ENCODE results near the gene PLTP. TPM values are rescaled to one million over a fixed set of nuclear protein-coding genes. Genes with fewer than 3 reads are reported as not detected.

The PLTP gene
- total RNA-seq, 1 experiment from 2014 or later: 17.7 TPM

DNA sequence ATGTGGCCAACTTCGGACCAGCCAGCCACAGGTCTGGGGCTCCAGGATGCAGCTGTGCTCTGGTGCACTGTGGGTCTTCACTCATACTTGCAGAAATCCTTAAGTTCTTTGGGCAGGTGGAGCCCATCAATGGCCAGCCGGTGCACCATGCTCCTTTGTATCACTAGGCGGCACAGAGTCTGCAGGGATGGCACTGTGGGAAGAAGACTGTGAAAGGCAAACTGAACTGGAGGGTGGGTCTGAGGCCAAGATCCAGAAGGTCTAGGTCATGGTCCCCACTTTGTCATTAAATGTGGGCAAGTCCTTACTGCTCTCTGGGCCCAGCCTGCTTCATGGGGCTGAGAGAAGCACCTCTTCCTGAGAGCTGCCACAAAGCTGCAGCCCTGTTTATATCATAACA is 23.3 kb downstream of the PLTP start:
- Histone ChIP-seq H3K27ac (ENCODE audit: low read length) (no peak overlapping the region), H3K4me3 (ENCODE audit: low read depth in 2 of 2, low read length in 2 of 2) (no peak overlapping the region), H3K27me3 (ENCODE audit: control insufficient read depth, insufficient read depth, low read length) (no peaks in the 10 kb centered on the region), H3K4me1 (ENCODE audit: control insufficient read depth, insufficient read depth, low read length) (peaks cover 16% of the 10 kb centered on the region), H3K9me3 (ENCODE audit: control insufficient read depth, insufficient read depth, low read depth, low read length) (no peaks in the 10 kb centered on the region), H3K36me3 (ENCODE audit: control insufficient read depth, insufficient read depth, low read length) (peaks cover 5% of the 10 kb centered on the region; the same call in 1 of the 2 replicates)
- TF ChIP-seq TCF7L2 (IDR thresholded peaks at IDR 0.05; ENCODE audit: low read depth, low read length): no peak
- TF ChIP-seq POLR2AphosphoS5 (IDR thresholded peaks at IDR 0.05; ENCODE audit: low read depth, low read length): no peak
- no peak for TF ChIP-seq SIN3A (IDR thresholded peaks at IDR 0.05; ENCODE audit: borderline replicate concordance, insufficient read depth, low read depth, low read length)
- ATAC-seq: no peak
- intact Hi-C loops (cut with micrococcal nuclease; ENCODE audit: unreplicated experiment) (no loop called here), in situ Hi-C loops (cut with HindIII; ENCODE audit: low pct_unique_long_range_greater_than_20kb, low sequenced_read_pairs) (no loop called here)
- ChIA-PET CTCF (interaction anchor here (0.6 kb wide), 1 partner anchor 71 kb away, joined by 3 read pairs; no protein-coding TSS in a partner anchor), POLR2A (no interaction called here)
- no TSS peak for BruUV-seq (replicated peaks)
- no peak for DNase-seq (ENCODE audit: low read depth, low spot score)

DNA sequence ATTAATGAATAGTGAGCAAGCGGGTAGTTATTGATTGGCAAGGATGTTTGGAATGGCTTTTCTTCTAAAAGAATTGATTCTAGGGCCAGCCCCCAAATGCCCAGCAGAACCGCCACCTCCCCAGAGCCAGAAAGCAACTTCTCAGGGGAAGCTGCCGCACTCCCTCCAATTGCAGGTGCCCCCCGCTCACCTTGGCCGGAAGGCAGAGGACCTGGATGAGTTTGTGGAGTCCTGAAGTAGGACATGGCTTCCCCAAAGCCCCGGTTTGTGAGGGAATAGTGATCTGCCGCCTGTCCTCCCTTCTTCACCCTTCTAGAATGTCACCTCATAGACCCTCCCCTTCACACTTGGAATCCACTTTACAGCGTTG is 24.6 kb downstream of the PLTP start, which contains the start of gene SPATA25:
SPATA25 (minus strand) TSS at position 277 of the 370 bp plus-strand sequence; CDS start at position 245, 32 bp downstream.
- BruUV-seq (replicated peaks): no TSS peak
- TF ChIP-seq, protein P1, sequence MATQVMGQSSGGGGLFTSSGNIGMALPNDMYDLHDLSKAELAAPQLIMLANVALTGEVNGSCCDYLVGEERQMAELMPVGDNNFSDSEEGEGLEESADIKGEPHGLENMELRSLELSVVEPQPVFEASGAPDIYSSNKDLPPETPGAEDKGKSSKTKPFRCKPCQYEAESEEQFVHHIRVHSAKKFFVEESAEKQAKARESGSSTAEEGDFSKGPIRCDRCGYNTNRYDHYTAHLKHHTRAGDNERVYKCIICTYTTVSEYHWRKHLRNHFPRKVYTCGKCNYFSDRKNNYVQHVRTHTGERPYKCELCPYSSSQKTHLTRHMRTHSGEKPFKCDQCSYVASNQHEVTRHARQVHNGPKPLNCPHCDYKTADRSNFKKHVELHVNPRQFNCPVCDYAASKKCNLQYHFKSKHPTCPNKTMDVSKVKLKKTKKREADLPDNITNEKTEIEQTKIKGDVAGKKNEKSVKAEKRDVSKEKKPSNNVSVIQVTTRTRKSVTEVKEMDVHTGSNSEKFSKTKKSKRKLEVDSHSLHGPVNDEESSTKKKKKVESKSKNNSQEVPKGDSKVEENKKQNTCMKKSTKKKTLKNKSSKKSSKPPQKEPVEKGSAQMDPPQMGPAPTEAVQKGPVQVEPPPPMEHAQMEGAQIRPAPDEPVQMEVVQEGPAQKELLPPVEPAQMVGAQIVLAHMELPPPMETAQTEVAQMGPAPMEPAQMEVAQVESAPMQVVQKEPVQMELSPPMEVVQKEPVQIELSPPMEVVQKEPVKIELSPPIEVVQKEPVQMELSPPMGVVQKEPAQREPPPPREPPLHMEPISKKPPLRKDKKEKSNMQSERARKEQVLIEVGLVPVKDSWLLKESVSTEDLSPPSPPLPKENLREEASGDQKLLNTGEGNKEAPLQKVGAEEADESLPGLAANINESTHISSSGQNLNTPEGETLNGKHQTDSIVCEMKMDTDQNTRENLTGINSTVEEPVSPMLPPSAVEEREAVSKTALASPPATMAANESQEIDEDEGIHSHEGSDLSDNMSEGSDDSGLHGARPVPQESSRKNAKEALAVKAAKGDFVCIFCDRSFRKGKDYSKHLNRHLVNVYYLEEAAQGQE (IDR thresholded peaks at IDR 0.05; ENCODE audit: insufficient read depth in 1 of 2, low read depth in 2 of 2, low read length in 1 of 2): no peak
- TF ChIP-seq, protein P2, sequence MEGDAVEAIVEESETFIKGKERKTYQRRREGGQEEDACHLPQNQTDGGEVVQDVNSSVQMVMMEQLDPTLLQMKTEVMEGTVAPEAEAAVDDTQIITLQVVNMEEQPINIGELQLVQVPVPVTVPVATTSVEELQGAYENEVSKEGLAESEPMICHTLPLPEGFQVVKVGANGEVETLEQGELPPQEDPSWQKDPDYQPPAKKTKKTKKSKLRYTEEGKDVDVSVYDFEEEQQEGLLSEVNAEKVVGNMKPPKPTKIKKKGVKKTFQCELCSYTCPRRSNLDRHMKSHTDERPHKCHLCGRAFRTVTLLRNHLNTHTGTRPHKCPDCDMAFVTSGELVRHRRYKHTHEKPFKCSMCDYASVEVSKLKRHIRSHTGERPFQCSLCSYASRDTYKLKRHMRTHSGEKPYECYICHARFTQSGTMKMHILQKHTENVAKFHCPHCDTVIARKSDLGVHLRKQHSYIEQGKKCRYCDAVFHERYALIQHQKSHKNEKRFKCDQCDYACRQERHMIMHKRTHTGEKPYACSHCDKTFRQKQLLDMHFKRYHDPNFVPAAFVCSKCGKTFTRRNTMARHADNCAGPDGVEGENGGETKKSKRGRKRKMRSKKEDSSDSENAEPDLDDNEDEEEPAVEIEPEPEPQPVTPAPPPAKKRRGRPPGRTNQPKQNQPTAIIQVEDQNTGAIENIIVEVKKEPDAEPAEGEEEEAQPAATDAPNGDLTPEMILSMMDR (IDR thresholded peaks at IDR 0.05): no peak
- TF ChIP-seq POLR2AphosphoS5 (IDR thresholded peaks at IDR 0.05; ENCODE audit: low read depth, low read length) (no peak), TCF7L2 (IDR thresholded peaks at IDR 0.05; ENCODE audit: low read depth, low read length) (no peak), SIN3A (IDR thresholded peaks at IDR 0.05; ENCODE audit: borderline replicate concordance, insufficient read depth, low read depth, low read length) (no peak)
- Histone ChIP-seq H3K27me3 (ENCODE audit: control insufficient read depth, insufficient read depth, low read length) (no peaks in the 10 kb centered on the region), H3K4me3 (ENCODE audit: low read depth in 2 of 2, low read length in 2 of 2) (no peak within 1 kb of the TSS), H3K36me3 (ENCODE audit: control insufficient read depth, insufficient read depth, low read length) (peaks cover 2% of the 10 kb centered on the region; the same call in 1 of the 2 replicates), H3K27ac (ENCODE audit: low read length) (no peak within 1 kb of the TSS), H3K9me3 (ENCODE audit: control insufficient read depth, insufficient read depth, low read depth, low read length) (no peaks in the 10 kb centered on the region), H3K4me1 (ENCODE audit: control insufficient read depth, insufficient read depth, low read length) (peaks cover 14% of the 10 kb centered on the region)
- no peak for DNase-seq (ENCODE audit: low read depth, low spot score)
- intact Hi-C loops (cut with micrococcal nuclease; ENCODE audit: unreplicated experiment) (no loop called here), in situ Hi-C loops (cut with HindIII; ENCODE audit: low pct_unique_long_range_greater_than_20kb, low sequenced_read_pairs) (no loop called here)
- ATAC-seq: no peak
- CTCF ChIA-PET: no interaction called here
- POLR2A ChIA-PET: no interaction called here

DNA sequence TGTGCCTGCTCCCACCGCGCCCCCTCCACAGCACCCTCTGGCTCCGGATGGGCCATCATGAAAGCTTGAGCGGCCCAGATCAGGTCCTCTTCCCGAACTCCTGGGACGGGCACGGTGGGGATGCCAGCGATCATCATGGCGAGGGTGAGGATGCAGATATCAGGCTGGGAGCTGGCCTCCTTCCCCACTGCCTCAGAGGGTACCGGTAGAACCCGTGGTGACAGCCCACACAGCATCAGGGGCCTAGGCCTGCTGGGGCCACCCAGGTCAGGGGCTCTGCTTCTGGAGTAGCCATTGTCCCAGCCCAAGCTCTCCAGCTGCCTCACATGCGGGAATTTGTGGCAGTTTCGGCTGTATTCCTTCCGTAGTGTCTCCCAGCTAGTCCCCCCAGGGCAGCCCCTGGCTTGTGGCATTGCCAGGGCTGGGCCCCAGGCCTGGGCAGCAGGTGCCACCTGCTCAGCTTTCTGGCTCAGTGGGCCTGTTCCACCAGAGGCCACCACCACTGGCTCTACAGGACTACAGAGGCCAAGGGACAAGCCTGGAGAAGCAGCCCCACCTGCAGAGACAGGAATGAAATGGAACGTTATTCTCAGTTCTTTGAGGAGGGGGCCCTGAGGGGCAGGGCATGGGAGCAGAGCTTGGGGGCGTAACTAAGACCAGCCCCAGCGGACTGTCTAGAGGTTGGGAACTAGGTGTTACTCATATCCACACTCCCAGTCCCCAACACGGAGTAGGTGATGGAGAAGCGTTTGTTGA is 25.2 kb downstream of the PLTP start:
- no peaks in the 10 kb centered on the region for H3K9me3 ChIP-seq (ENCODE audit: control insufficient read depth, insufficient read depth, low read depth, low read length)
- no peaks in the 10 kb centered on the region for H3K27me3 ChIP-seq (ENCODE audit: control insufficient read depth, insufficient read depth, low read length)
- peaks cover 8% of the 10 kb centered on the region for H3K4me1 ChIP-seq (ENCODE audit: control insufficient read depth, insufficient read depth, low read length)
- TF ChIP-seq POLR2AphosphoS5 (IDR thresholded peaks at IDR 0.05; ENCODE audit: low read depth, low read length) (no peak), TCF7L2 (IDR thresholded peaks at IDR 0.05; ENCODE audit: low read depth, low read length) (no peak), SIN3A (IDR thresholded peaks at IDR 0.05; ENCODE audit: borderline replicate concordance, insufficient read depth, low read depth, low read length) (no peak)
- TF ChIP-seq, protein P1 (IDR thresholded peaks at IDR 0.05; ENCODE audit: insufficient read depth in 1 of 2, low read depth in 2 of 2, low read length in 1 of 2): no peak
- TF ChIP-seq, protein P2 (IDR thresholded peaks at IDR 0.05): no peak
- ATAC-seq (no peak), DNase-seq (ENCODE audit: low read depth, low spot score) (no peak)
- in situ Hi-C loops (cut with HindIII; ENCODE audit: low pct_unique_long_range_greater_than_20kb, low sequenced_read_pairs) (no loop called here), intact Hi-C loops (cut with micrococcal nuclease; ENCODE audit: unreplicated experiment) (no loop called here)
- no peak overlapping the region for H3K4me3 ChIP-seq (ENCODE audit: low read depth in 2 of 2, low read length in 2 of 2)
- ChIA-PET POLR2A (no interaction called here), CTCF (no interaction called here)
- H3K36me3 ChIP-seq (ENCODE audit: control insufficient read depth, insufficient read depth, low read length): peaks cover 2% of the 10 kb centered on the region; the same call in 1 of the 2 replicates
- H3K27ac ChIP-seq (ENCODE audit: low read length): no peak overlapping the region
- no TSS peak for BruUV-seq (replicated peaks)

All from Panc1 (cell line).